ENCODE data around the gene CPAMD8. TPM values are rescaled to one million over a fixed set of nuclear protein-coding genes. Genes with fewer than 3 reads are reported as not detected.
A peak's percentile ranks its signal among the peaks of the same experiment; 100 is the strongest.
"Not testable (repeated sequence)": the region's sequence is repeated elsewhere in the genome, so short reads cannot be mapped to it uniquely, and the experiment has no call there.

CPAMD8 gene
- total and polyA plus RNA-seq, 7 donors, result 0.60 to 14.4 (median 2.4) TPM

DNA sequence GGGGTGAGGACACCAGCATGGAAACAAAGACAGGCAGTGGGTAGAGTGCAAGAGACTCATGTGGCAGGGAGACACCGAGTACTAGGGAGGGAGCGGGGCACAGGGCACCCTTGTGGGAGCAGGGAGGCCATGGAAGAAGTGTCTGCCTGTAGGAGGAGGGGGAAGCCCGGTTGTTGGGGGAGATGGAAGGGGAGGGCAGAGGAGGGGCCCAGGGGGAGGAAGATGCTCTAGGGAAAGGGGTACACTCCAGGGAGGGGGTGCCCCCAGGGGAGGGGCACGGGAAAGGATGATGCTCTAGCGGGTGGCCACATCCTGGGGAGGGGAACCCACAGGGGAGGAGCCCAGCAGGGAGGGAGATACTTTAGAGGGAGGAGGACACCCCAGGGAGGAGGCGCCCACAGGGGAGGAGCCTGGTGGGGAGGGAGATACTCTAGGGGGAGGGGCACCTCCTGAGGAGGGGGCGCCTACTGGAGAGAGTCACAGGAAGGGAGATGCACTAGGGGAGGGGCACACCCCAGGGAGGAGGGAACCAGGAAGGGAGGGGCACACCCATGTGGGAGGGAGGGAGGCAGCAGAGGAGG lies 24.9 kb downstream of the CPAMD8 start:
- H3K27me3 ChIP-seq, result no peaks in the 10 kb centered on the region
- no peak for DNase-seq
- no peaks in the 10 kb centered on the region for H3K36me3 ChIP-seq
- 41 to 43% methylated on average over 7 of the region's 7 CpGs for WGBS, 2 donors
- TF ChIP-seq POLR2AphosphoS5 (IDR thresholded peaks at IDR 0.05) (no peak), POLR2A (IDR thresholded peaks at IDR 0.05) (no peak), EP300 (IDR thresholded peaks at IDR 0.05) (no peak)
- TF ChIP-seq, protein P1, sequence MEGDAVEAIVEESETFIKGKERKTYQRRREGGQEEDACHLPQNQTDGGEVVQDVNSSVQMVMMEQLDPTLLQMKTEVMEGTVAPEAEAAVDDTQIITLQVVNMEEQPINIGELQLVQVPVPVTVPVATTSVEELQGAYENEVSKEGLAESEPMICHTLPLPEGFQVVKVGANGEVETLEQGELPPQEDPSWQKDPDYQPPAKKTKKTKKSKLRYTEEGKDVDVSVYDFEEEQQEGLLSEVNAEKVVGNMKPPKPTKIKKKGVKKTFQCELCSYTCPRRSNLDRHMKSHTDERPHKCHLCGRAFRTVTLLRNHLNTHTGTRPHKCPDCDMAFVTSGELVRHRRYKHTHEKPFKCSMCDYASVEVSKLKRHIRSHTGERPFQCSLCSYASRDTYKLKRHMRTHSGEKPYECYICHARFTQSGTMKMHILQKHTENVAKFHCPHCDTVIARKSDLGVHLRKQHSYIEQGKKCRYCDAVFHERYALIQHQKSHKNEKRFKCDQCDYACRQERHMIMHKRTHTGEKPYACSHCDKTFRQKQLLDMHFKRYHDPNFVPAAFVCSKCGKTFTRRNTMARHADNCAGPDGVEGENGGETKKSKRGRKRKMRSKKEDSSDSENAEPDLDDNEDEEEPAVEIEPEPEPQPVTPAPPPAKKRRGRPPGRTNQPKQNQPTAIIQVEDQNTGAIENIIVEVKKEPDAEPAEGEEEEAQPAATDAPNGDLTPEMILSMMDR (IDR thresholded peaks at IDR 0.05), result no peak
- no peak overlapping the region for H3K27ac ChIP-seq
- H3K9me3 ChIP-seq, result peaks cover 0 to 8% (median 3%) of the 10 kb centered on the region in 4 donors
- intact Hi-C loops (cut with DNase I), result no loop called here
- H3K4me3 ChIP-seq, result no peak overlapping the region
- no peaks in the 10 kb centered on the region for H3K4me1 ChIP-seq

DNA sequence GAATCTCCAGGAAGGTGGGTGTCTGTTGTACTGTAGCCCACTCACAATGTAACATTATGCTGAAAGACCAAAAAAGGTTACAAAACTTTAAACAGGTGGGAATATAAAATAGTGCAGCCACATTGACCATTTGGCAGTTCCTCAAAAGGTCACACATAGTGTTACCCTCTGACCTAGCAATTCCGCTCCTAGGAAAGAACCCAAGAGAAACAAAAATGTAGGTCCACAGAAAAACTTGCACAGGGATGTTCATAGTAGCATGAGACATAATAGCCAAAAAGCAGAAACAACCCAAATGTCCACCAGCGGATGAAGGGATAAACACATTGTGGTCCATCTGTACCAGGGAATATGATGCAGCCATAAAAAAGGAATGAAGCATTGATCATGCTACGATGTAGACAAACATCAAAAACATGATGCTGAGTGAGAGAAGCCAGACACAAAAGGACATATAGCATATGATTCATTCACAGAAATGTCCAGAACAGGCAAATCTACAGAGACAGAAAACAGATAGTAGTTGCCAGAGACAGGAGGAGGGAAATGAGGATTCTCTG lies 27.9 kb downstream of the CPAMD8 start:
- TF ChIP-seq, protein P1 (IDR thresholded peaks at IDR 0.05), result no peak
- no peak for TF ChIP-seq EP300 (IDR thresholded peaks at IDR 0.05)
- TF ChIP-seq POLR2AphosphoS5 (IDR thresholded peaks at IDR 0.05), result no peak
- TF ChIP-seq POLR2A (IDR thresholded peaks at IDR 0.05), result no peak
- peaks cover 0 to 8% (median 3%) of the 10 kb centered on the region in 4 donors for H3K9me3 ChIP-seq
- H3K4me3 ChIP-seq, result no peak overlapping the region
- 97 to 99% methylated on average over 3 of the region's 3 CpGs for WGBS, 2 donors
- intact Hi-C loops (cut with DNase I), result no loop called here
- H3K4me1 ChIP-seq, result no peaks in the 10 kb centered on the region
- no peaks in the 10 kb centered on the region for H3K36me3 ChIP-seq
- DNase-seq, result no peak
- no peak overlapping the region for H3K27ac ChIP-seq
- no peaks in the 10 kb centered on the region for H3K27me3 ChIP-seq

DNA sequence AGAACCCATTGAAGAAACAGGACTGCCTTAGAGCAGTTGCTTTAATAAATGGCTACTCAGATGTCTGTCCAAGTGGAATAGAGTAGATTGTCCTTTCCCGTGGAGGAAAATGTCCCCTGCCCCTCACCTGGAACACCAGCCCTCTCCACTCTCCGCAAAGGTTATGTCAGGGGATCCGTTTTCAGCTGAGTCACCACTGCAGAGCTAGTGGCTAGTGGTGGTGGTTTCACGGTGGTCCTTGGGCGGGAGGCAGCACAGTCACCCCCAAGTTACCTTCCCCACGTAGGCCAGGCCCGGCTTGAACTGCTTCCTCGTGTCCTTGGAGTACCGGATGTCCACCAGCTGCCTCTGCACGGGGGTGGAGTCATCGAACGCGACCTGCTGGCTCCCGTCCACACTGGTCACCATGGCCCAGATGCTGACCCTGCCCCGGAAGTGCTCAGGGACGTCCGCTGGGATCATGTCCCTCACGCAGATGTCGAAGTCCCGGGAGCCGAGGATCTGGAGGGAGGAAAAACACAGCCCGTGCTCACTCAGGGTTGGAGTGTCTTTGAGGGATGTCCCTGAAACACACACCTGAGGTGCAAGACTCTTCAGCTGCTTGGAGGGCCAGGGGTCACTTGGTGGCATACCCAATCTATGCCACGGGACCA lies 29.6 kb downstream of the CPAMD8 start:
- H3K36me3 ChIP-seq; H3K4me3 ChIP-seq; intact Hi-C loops (cut with DNase I); H3K9me3 ChIP-seq; DNase-seq; H3K4me1 ChIP-seq; H3K27me3 ChIP-seq; H3K27ac ChIP-seq: not testable (repeated sequence)
- whole genome bisulfite sequencing, 2 donors, result 93% methylated on average over 19 of the region's 23 CpGs

DNA sequence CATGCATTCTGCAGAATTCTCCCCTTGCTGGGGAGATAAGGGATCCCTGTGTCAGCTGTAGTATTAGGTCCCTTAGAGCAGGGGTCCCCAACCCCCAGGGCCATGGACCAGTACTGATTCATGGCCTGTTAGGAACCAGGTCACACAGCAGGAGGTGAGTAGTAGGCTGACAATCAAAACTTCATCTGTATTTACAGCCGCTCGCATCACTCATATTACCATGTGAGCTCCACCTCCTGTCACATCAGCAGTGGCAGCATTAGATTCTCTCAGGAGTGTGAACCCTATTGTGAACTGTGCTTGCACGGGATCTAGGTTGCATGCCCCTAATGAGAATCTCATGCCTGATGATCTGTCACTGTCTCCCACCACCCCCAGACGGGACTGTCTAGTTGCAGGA lies 37.9 kb downstream of the CPAMD8 start:
- no peak for TF ChIP-seq POLR2AphosphoS5 (IDR thresholded peaks at IDR 0.05)
- TF ChIP-seq, protein P1 (IDR thresholded peaks at IDR 0.05), result no peak
- no peak for TF ChIP-seq POLR2A (IDR thresholded peaks at IDR 0.05)
- TF ChIP-seq EP300 (IDR thresholded peaks at IDR 0.05), result no peak
- no peak for DNase-seq
- intact Hi-C loops (cut with DNase I), result no loop called here

DNA sequence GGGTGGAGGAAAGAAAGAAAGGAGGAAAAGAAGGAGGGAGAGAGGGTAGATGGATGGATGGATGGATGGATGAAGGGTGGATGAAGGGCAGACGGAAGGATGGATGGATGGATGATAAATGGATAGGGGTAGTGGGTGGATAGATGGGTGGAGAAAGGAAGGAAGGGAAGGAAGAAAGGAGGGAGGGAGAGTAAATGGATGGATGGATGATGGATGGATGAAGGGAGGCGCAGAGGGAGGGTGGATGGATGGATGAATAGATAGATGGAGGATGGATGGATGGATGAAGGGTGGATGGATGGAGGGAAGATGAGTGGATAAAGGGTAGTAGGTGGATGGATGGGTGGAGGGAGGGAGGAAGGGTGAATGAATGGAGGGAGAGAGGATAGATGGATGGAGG lies 41.2 kb downstream of the CPAMD8 start:
- Histone ChIP-seq H3K27me3 (no peaks in the 10 kb centered on the region), H3K36me3 (no peaks in the 10 kb centered on the region), H3K4me1 (no peaks in the 10 kb centered on the region), H3K9me3 (no peaks in the 10 kb centered on the region), H3K4me3 (no peak overlapping the region), H3K27ac (no peak overlapping the region)
- 95 to 97% methylated on average over 2 of the region's 2 CpGs for WGBS, 2 donors
- intact Hi-C loops (cut with DNase I), result no loop called here
- peak; percentile 1 for DNase-seq
- no peak for TF ChIP-seq POLR2AphosphoS5 (IDR thresholded peaks at IDR 0.05)
- no peak for TF ChIP-seq POLR2A (IDR thresholded peaks at IDR 0.05)
- no peak for TF ChIP-seq EP300 (IDR thresholded peaks at IDR 0.05)
- TF ChIP-seq, protein P1 (IDR thresholded peaks at IDR 0.05), result no peak

More for the DNA sequence above, 37.9 kb downstream of the CPAMD8 start:
- Histone ChIP-seq H3K27me3 (no peaks in the 10 kb centered on the region), H3K27ac (no peak overlapping the region), H3K4me3 (no peak overlapping the region), H3K9me3 (no peaks in the 10 kb centered on the region), H3K36me3 (no peaks in the 10 kb centered on the region), H3K4me1 (no peaks in the 10 kb centered on the region)
- 77 to 79% methylated on average over 4 of the region's 4 CpGs for WGBS, 2 donors

DNA sequence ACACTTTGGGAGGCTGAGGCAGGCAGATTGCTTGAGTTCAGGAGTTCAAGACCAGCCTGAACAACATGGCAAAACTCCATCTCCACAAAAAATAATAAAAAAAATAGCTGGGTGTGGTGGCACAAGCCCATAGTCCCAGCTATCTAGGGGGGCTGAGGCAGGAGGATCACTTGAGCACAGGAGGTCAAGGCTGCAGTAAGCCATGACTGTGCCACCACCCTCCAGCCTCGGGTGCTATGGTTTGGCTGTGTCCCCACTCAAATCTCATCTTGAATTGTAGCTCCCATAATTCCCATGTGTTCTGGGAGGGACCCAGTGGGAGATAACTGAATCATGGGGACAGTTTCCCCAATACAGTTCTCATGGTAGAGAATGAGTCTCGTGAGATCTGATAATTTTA lies 44.0 kb downstream of the CPAMD8 start:
- DNase-seq, result peak; percentile 15
- H3K27me3 ChIP-seq; H3K4me3 ChIP-seq; H3K27ac ChIP-seq; H3K9me3 ChIP-seq; intact Hi-C loops (cut with DNase I); H3K36me3 ChIP-seq; H3K4me1 ChIP-seq: not testable (repeated sequence)
- WGBS, 2 donors, result 76 to 89% methylated on average over 2 of the region's 2 CpGs
